ENCODE results near the gene POTEC.
"Not testable (repeated sequence)": the region's sequence is repeated elsewhere in the genome, so short reads cannot be mapped to it uniquely, and the experiment has no call there.

POTEC gene

GRCh38 chr18:14543446-14543964, at the start of gene POTEC:
POTEC (minus strand) TSS chr18:14543600; CDS start chr18:14543146, 454 bp downstream.
- not testable (repeated sequence) for DNase-seq

- DNase-seq: no peak
Observed at GRCh38 chr18:14577971-14578370, 34.6 kb upstream of the POTEC start.

- DNase-seq: not testable (repeated sequence)
Observed at GRCh38 chr18:14559502-14559901, 16.1 kb upstream of the POTEC start.

- DNase-seq: not testable (repeated sequence)
Observed at GRCh38 chr18:14531659-14532058, 11.7 kb downstream of the POTEC start.

- not testable (repeated sequence) for DNase-seq
Observed at GRCh38 chr18:14510707-14511106, 32.7 kb downstream of the POTEC start.

GRCh38 chr18:14503691-14504090, 39.7 kb downstream of the POTEC start:
- DNase-seq: not testable (repeated sequence)

GRCh38 chr18:14501894-14502293, 41.5 kb downstream of the POTEC start:
- not testable (repeated sequence) for DNase-seq

GRCh38 chr18:14489256-14490014, 54.0 kb downstream of the POTEC start:
- DNase-seq: not testable (repeated sequence)

GRCh38 chr18:14488789-14489188, 54.6 kb downstream of the POTEC start:
- not testable (repeated sequence) for DNase-seq

- not testable (repeated sequence) for DNase-seq
Observed at GRCh38 chr18:14486926-14487580, 56.3 kb downstream of the POTEC start.

GRCh38 chr18:14479076-14479475, 64.3 kb downstream of the POTEC start:
- not testable (repeated sequence) for DNase-seq

GRCh38 chr18:14475520-14475919, 67.9 kb downstream of the POTEC start:
- DNase-seq: not testable (repeated sequence)

- DNase-seq: not testable (repeated sequence)
Observed at GRCh38 chr18:14474752-14475151, 68.6 kb downstream of the POTEC start.

GRCh38 chr18:14474007-14474720, 69.2 kb downstream of the POTEC start:
- DNase-seq: not testable (repeated sequence)

GRCh38 chr18:14473250-14474006, 70.0 kb downstream of the POTEC start:
- not testable (repeated sequence) for DNase-seq

GRCh38 chr18:14471286-14471685, 72.1 kb downstream of the POTEC start:
- not testable (repeated sequence) for DNase-seq

GRCh38 chr18:14470446-14470845, 73.0 kb downstream of the POTEC start:
- DNase-seq: not testable (repeated sequence)

- not testable (repeated sequence) for DNase-seq
Observed at GRCh38 chr18:14470046-14470445, 73.4 kb downstream of the POTEC start.

GRCh38 chr18:14465989-14466388, 77.4 kb downstream of the POTEC start:
- not testable (repeated sequence) for DNase-seq

Data from amniotic stem cell (primary cell).